KOPT-K1 (cell line): ENCODE data around the gene FOXE1.

ENCODE experiments used
- H3K27ac ChIP-seq: fragments of 200-600 bp; sonication (generic); 2 replicates; pipeline ENCODE4 v1.5.1; 2016; ENCODE audit warnings: antibody characterized with exemption, mild to moderate bottlenecking, low read depth, low read length; ENCODE audit not compliant: poor library complexity, severe bottlenecking
- H3K36me3 ChIP-seq: fragments of 200-600 bp; sonication (generic); 2 replicates; pipeline ENCODE4 v1.5.1; 2017; ENCODE audit warnings: antibody characterized with exemption, mild to moderate bottlenecking, low read length, moderate library complexity; ENCODE audit not compliant: insufficient read depth
- H3K9me3 ChIP-seq: fragments of 200-600 bp; sonication (generic); 2 replicates; pipeline ENCODE4 v1.5.1; 2017; ENCODE audit warnings: antibody characterized with exemption, low read length, mild to moderate bottlenecking; ENCODE audit not compliant: insufficient read depth, poor library complexity, severe bottlenecking

Gene FOXE1

GRCh38 chr9:97904725-97905124, 51.7 kb downstream of the FOXE1 start:
- peaks cover 62% of the 10 kb centered on the region for H3K36me3 ChIP-seq
- no peaks in the 10 kb centered on the region for H3K9me3 ChIP-seq
- no peak overlapping the region for H3K27ac ChIP-seq

GRCh38 chr9:97905228-97905627, 52.2 kb downstream of the FOXE1 start:
- H3K36me3 ChIP-seq = peaks cover 64% of the 10 kb centered on the region
- no peaks in the 10 kb centered on the region for H3K9me3 ChIP-seq
- H3K27ac ChIP-seq = no peak overlapping the region
